HT1080 (cell line): ENCODE results near the gene RDH13. TPM values are rescaled to one million over a fixed set of nuclear protein-coding genes. Genes with fewer than 3 reads are reported as not detected.
"Not testable (repeated sequence)": the region's sequence is repeated elsewhere in the genome, so short reads cannot be mapped to it uniquely, and the experiment has no call there.

Experiments
- DNase-seq: peaks from one replicate; pipeline ENCODE4 v3.0.0-alpha.2; 2015; ENCODE audit warnings: low read depth
- total RNA-seq: library from RNA; depleted of rRNA; stranded (reverse); fragments of >200 nt; shearing (Covaris generic); gene quantifications from 2 replicates; pipeline ENCODE4 v1.2.3, GENCODE V29; 2014

The RDH13 gene
- total RNA-seq, 1 experiment from 2014 or later: 15.6 TPM

- DNase-seq: no peak
Observed at GRCh38 chr19:55079400-55080038, 16.6 kb upstream of the RDH13 start.

- DNase-seq: no peak
Observed at GRCh38 chr19:55078996-55079395, 16.0 kb upstream of the RDH13 start.

- DNase-seq: no peak
Observed at GRCh38 chr19:55077106-55077505, 14.2 kb upstream of the RDH13 start.

GRCh38 chr19:55076321-55076720 is 13.4 kb upstream of the RDH13 start:
- no peak for DNase-seq

- DNase-seq: no peak
Observed at GRCh38 chr19:55075371-55075998, 12.5 kb upstream of the RDH13 start, which contains the start of gene EPS8L1. TSS of gene EPS8L1 (plus strand) at chr19:55075869. CDS start at chr19:55076445, 576 bp downstream.

GRCh38 chr19:55071913-55072312 is 9.0 kb upstream of the RDH13 start:
- DNase-seq: no peak

- DNase-seq: peak; percentile 91
Observed at GRCh38 chr19:55071129-55071502, 8.2 kb upstream of the RDH13 start.

- no peak for DNase-seq
Observed at GRCh38 chr19:55070466-55071128, 7.6 kb upstream of the RDH13 start.

GRCh38 chr19:55069865-55070197 is 6.9 kb upstream of the RDH13 start:
- no peak for DNase-seq

GRCh38 chr19:55068950-55069864 is 6.3 kb upstream of the RDH13 start:
- peak; percentile 58 for DNase-seq

GRCh38 chr19:55067869-55068268 is 4.9 kb upstream of the RDH13 start:
- DNase-seq: no peak

- no peak for DNase-seq
Observed at GRCh38 chr19:55066107-55066709, 3.3 kb upstream of the RDH13 start.

GRCh38 chr19:55065516-55065915 is 2.6 kb upstream of the RDH13 start:
- not testable (repeated sequence) for DNase-seq

- DNase-seq: no peak
Observed at GRCh38 chr19:55063492-55063843, 520 bp upstream of the RDH13 start.

- not testable (repeated sequence) for DNase-seq
Observed at GRCh38 chr19:55060287-55060686, 2.7 kb downstream of the RDH13 start.

GRCh38 chr19:55058781-55059610 is 4.0 kb downstream of the RDH13 start:
- DNase-seq: no peak

- DNase-seq: no peak
Observed at GRCh38 chr19:55056827-55057226, 6.1 kb downstream of the RDH13 start.

- no peak for DNase-seq
Observed at GRCh38 chr19:55053735-55054134, 9.2 kb downstream of the RDH13 start.

GRCh38 chr19:55050749-55051532 is 12.0 kb downstream of the RDH13 start:
- DNase-seq: no peak

GRCh38 chr19:55048446-55048845 is 14.5 kb downstream of the RDH13 start:
- no peak for DNase-seq
